ENCODE measurements around the gene CGGBP1. TPM values are rescaled to one million over a fixed set of nuclear protein-coding genes. Genes with fewer than 3 reads are reported as not detected.

Gene CGGBP1
- total RNA-seq, 5 donors from 2014 or later (not counting 1 experiment from before 2014, with no cell fraction given) = 95.7 to 131 (median 112) TPM

DNA sequence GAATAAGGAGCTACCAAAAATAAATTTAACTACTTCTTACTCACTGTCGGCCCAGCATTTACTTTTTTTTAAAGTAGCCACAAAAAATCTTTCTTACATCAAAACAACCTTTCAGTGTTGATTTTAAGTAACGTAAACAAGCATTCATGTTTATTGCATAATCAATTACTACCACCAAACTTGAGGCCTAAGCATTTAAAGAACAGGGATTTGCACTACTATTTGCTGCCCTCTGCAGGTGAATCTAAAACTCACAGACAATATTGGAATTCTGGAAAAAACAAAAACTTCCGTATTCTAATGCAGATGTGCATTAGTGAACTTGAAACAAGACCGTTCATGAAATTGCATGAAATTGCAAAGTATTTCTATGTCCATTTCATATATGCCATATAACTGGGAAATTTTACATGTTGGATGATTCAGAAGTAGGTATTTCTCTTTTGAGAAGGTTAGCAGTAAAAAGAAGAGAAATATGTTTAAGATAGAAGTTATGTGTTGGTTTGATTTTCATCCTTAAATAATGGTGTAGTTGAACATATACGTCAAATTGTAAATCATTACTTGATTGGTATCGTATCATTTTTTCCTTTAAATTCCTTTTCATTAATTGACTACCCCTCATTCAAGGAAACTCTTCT lies 55.6 kb downstream of the CGGBP1 start:
- 75% methylated on average over 2 of the region's 6 CpGs for WGBS (ENCODE audit: insufficient coverage)
- no peak for ATAC-seq (replicated peaks in 1 of 4)

DNA sequence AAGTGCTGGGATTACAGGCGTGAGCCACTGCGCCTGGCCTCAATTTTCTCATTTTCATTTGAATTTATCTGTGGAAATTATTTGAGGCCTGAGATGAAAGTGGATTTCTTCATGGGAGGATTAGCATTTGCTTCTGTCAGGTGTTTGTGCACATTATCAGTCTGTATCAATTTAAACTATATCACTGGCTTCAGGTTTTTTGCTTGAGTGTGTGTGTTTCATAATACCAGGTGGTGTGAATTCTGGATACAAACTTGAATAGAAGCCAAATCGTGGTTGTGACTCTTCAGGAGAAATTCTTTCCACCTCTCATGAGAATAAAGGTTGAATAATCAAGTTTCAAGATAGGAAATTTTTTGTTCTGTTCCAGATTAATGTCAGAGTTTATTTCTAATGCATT lies 56.4 kb downstream of the CGGBP1 start:
- no peak for DNase-seq
- Mint-ChIP-seq H3K9me3 (no peaks in the 10 kb centered on the region), H3K27ac (no peak overlapping the region), H3K4me3 (no peak overlapping the region), H3K36me3 (no peaks in the 10 kb centered on the region), H3K4me1 (peaks cover 13 to 19% (median 13%) of the 10 kb centered on the region in 3 donors), H3K27me3 (peaks cover 0 to 5% of the 10 kb centered on the region in 2 donors)
- 100% methylated on average over 2 of the region's 3 CpGs for WGBS (ENCODE audit: insufficient coverage)
- ATAC-seq (replicated peaks in 1 of 4) = no peak
- no peaks in the 10 kb centered on the region for H3K27me3 ChIP-seq (replicated peaks in 1 of 2; ENCODE audit: control insufficient read depth in 2 of 2, extremely low read depth in 1 of 2, insufficient read depth in 2 of 2, low read length in 1 of 2)
- H3K27ac ChIP-seq (ENCODE audit: low read length) = no peak overlapping the region
- POLR2A ChIA-PET = interaction anchor here in 1 of 2 donors (0.6 kb wide), 1 partner anchor 171 kb away, joined by 3 read pairs; no protein-coding TSS in a partner anchor
- H3K4me1 ChIP-seq (ENCODE audit: control insufficient read depth in 1 of 2, extremely low read depth in 1 of 2, insufficient read depth in 2 of 2, low read length in 2 of 2) = no peaks in the 10 kb centered on the region
- H3K4me3 ChIP-seq (ENCODE audit: control insufficient read depth in 1 of 2, extremely low read depth in 1 of 2, low read length in 1 of 2) = no peak overlapping the region
- CTCF ChIA-PET = interaction anchor here (0.7 to 1.3 kb wide), 4 partner anchors 231 to 651 kb away, joined by 3 to 7 read pairs (median 5); no protein-coding TSS in a partner anchor
- H3K36me3 ChIP-seq (ENCODE audit: control insufficient read depth in 2 of 2, extremely low read depth in 1 of 2, insufficient read depth in 1 of 2, low read length in 1 of 2) = no peaks in the 10 kb centered on the region
- no peaks in the 10 kb centered on the region for H3K9me3 ChIP-seq

More for the DNA sequence above, 55.6 kb downstream of the CGGBP1 start:
- no peaks in the 10 kb centered on the region for H3K27me3 ChIP-seq (replicated peaks in 1 of 2; ENCODE audit: control insufficient read depth in 2 of 2, extremely low read depth in 1 of 2, insufficient read depth in 2 of 2, low read length in 1 of 2)
- POLR2A ChIA-PET = interaction anchor here in 1 of 2 donors (0.6 kb wide), 1 partner anchor 172 kb away, joined by 3 read pairs; no protein-coding TSS in a partner anchor
- H3K27ac ChIP-seq (ENCODE audit: low read length) = no peak overlapping the region
- no peaks in the 10 kb centered on the region for H3K36me3 ChIP-seq (ENCODE audit: control insufficient read depth in 2 of 2, extremely low read depth in 1 of 2, insufficient read depth in 1 of 2, low read length in 1 of 2)
- Mint-ChIP-seq H3K4me1 (peaks cover 7 to 14% (median 11%) of the 10 kb centered on the region in 3 donors), H3K4me3 (no peak overlapping the region), H3K27ac (no peak overlapping the region), H3K36me3 (no peaks in the 10 kb centered on the region), H3K9me3 (no peaks in the 10 kb centered on the region), H3K27me3 (peaks cover 0 to 5% of the 10 kb centered on the region in 2 donors)
- no peaks in the 10 kb centered on the region for H3K9me3 ChIP-seq
- CTCF ChIA-PET = interaction anchor here (0.7 to 1.3 kb wide), 3 partner anchors 232 to 652 kb away, joined by 3 to 7 read pairs (median 4); no protein-coding TSS in a partner anchor
- peak in 1 of 35 experiments; percentile 55 for DNase-seq
- H3K4me1 ChIP-seq (ENCODE audit: control insufficient read depth in 1 of 2, extremely low read depth in 1 of 2, insufficient read depth in 2 of 2, low read length in 2 of 2) = no peaks in the 10 kb centered on the region
- no peak overlapping the region for H3K4me3 ChIP-seq (ENCODE audit: control insufficient read depth in 1 of 2, extremely low read depth in 1 of 2, low read length in 1 of 2)

Other genes starting within 250 kb of the CGGBP1 start
- gene ZNF654, start 250 bp upstream of the CGGBP1 start, total RNA-seq = 10 to 100 TPM; 14.1 to 21.5 (median 17.1) TPM
- gene C3orf38, start 91.0 kb upstream of the CGGBP1 start, total RNA-seq = 10 to 100 TPM; 26.0 to 39.3 (median 26.8) TPM

Measured in T-cell (primary cell).